ENCODE results near the gene L3MBTL2.

Gene L3MBTL2

DNA sequence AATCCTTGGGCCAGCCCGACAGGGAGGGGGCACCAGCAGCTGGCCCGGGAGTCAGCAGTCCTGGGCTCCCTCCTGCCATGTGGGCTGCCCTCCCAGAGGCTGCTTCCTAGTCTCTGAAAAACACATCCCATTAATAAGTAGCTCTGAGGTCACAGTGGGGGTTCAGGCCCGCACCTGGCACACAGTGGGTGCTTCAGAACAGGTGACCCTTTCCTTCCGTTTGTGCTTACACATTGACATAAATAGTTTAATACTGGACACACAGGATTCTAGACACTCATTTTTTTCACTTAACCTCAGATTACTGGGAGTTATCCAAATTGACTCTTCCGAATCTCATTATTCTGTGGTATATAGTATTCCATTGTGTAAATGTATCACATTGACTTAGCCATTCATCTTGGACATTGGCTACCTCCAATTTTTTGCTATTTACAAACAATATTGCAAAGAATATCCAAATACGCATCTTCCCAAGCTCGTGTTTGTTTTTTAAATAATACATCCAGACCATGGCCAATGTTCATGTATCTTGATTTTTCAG is 36.1 kb downstream of the L3MBTL2 start:
- Histone ChIP-seq H3K36me3 (ENCODE audit: control insufficient read depth in 2 of 2, insufficient read depth in 1 of 2, low read length in 2 of 2) (peaks cover 0 to 13% of the 10 kb centered on the region in 2 experiments; a peak in 2 of 3 replicates), H3K27ac (ENCODE audit: extremely low read depth, low read depth, low read length) (no peak overlapping the region), H3K9me3 (ENCODE audit: control insufficient read depth, insufficient read depth, low read depth, low read length) (no peaks in the 10 kb centered on the region), H3K4me3 (ENCODE audit: low read depth, low read length) (no peak overlapping the region), H3K4me1 (ENCODE audit: control insufficient read depth, insufficient read depth, low read length) (no peaks in the 10 kb centered on the region)
- ChIA-PET CTCF (no interaction called here), POLR2A (no interaction called here)
- TF ChIP-seq ZNF248 (tag by site-specific recombination; IDR thresholded peaks at IDR 0.05) (no peak), ZBTB20 (tag by site-specific recombination; IDR thresholded peaks at IDR 0.05) (peak; percentile 31; the same call in 1 of the 2 replicates), ZNF658 (tag by site-specific recombination; IDR thresholded peaks at IDR 0.05) (no peak), ZNF221 (tag by site-specific recombination; IDR thresholded peaks at IDR 0.05; ENCODE audit: borderline replicate concordance) (no peak), KLF1 (tag by site-specific recombination; IDR thresholded peaks at IDR 0.05) (0 out of 2 replicates have a peak, but pooled peaks have one; percentile 16), ZNF146 (tag by site-specific recombination; IDR thresholded peaks at IDR 0.05) (peak; percentile 99), SP7 (tag by site-specific recombination; IDR thresholded peaks at IDR 0.05) (no peak), ZNF48 (tag by site-specific recombination; IDR thresholded peaks at IDR 0.05) (no peak), ZNF600 (tag by site-specific recombination; IDR thresholded peaks at IDR 0.05) (no peak), ZNF184 (tag by site-specific recombination; IDR thresholded peaks at IDR 0.05) (no peak), ZNF768 (tag by site-specific recombination; IDR thresholded peaks at IDR 0.05) (no peak)

DNA sequence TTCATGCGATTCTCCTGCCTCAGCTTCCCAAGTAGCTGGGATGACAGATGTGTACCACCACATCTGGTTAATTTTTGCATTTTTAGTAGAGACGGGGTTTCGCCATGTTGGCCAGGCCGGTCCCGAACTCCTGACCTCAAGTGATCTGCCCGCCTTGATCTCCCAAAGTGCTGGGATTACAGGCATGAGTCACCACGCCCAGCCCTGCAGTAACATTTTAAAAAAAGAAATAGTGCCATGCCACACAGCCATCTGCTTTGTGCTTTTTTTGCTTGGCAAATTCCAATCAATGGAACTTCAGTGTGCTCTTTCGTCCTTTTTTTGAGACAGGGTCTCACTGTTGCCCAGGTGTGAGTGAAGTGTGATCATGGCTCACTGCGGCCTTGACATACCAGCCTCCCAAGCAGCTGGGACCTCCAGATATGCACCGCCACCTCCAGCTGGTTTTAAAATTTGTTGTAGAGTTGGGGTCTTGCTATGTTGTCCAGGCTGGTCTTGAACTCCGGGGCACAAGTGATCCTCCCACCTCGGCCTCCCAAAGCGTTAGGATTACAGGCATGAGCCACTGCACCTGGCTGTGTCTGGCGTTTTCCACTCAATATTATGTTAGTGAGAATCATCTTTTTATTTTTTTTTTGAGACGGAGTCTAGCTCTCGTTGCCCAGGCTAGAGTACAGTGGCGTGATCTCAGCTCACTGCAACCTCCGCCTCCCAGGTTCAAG is 37.4 kb downstream of the L3MBTL2 start:
- Histone ChIP-seq H3K36me3 (ENCODE audit: control insufficient read depth in 2 of 2, insufficient read depth in 1 of 2, low read length in 2 of 2) (peaks cover 7 to 24% of the 10 kb centered on the region in 2 experiments; a peak in 2 of 3 replicates), H3K4me3 (ENCODE audit: low read depth, low read length) (no peak overlapping the region), H3K27ac (ENCODE audit: extremely low read depth, low read depth, low read length) (no peak overlapping the region), H3K4me1 (ENCODE audit: control insufficient read depth, insufficient read depth, low read length) (no peaks in the 10 kb centered on the region), H3K9me3 (ENCODE audit: control insufficient read depth, insufficient read depth, low read depth, low read length) (no peaks in the 10 kb centered on the region)
- POLR2A ChIA-PET = interaction anchor here (1.8 kb wide), 1 partner anchor 15 kb away, joined by 6 read pairs; no protein-coding TSS in a partner anchor
- TF ChIP-seq, protein P1, sequence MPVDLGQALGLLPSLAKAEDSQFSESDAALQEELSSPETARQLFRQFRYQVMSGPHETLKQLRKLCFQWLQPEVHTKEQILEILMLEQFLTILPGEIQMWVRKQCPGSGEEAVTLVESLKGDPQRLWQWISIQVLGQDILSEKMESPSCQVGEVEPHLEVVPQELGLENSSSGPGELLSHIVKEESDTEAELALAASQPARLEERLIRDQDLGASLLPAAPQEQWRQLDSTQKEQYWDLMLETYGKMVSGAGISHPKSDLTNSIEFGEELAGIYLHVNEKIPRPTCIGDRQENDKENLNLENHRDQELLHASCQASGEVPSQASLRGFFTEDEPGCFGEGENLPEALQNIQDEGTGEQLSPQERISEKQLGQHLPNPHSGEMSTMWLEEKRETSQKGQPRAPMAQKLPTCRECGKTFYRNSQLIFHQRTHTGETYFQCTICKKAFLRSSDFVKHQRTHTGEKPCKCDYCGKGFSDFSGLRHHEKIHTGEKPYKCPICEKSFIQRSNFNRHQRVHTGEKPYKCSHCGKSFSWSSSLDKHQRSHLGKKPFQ (tag by site-specific recombination; IDR thresholded peaks at IDR 0.05) = peak; percentile 33; the same call in 1 of the 2 replicates
- TF ChIP-seq ZIC2 (tag by site-specific recombination; IDR thresholded peaks at IDR 0.05) = no peak
- TF ChIP-seq ZNF121 (tag by site-specific recombination; IDR thresholded peaks at IDR 0.05) = peak; percentile 98
- TF ChIP-seq ZNF423 (tag by site-specific recombination; IDR thresholded peaks at IDR 0.05) = no peak
- TF ChIP-seq, protein P2, sequence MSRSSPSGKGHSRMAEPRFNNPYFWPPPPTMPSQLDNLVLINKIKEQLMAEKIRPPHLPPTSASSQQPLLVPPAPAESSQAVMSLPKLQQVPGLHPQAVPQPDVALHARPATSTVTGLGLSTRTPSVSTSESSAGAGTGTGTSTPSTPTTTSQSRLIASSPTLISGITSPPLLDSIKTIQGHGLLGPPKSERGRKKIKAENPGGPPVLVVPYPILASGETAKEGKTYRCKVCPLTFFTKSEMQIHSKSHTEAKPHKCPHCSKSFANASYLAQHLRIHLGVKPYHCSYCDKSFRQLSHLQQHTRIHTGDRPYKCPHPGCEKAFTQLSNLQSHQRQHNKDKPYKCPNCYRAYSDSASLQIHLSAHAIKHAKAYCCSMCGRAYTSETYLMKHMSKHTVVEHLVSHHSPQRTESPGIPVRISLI (tag by site-specific recombination; IDR thresholded peaks at IDR 0.05) = peak; percentile 24; the same call in 1 of the 2 replicates
- no peak for TF ChIP-seq ZEB2 (tag by site-specific recombination; IDR thresholded peaks at IDR 0.05)
- TF ChIP-seq, protein P3, sequence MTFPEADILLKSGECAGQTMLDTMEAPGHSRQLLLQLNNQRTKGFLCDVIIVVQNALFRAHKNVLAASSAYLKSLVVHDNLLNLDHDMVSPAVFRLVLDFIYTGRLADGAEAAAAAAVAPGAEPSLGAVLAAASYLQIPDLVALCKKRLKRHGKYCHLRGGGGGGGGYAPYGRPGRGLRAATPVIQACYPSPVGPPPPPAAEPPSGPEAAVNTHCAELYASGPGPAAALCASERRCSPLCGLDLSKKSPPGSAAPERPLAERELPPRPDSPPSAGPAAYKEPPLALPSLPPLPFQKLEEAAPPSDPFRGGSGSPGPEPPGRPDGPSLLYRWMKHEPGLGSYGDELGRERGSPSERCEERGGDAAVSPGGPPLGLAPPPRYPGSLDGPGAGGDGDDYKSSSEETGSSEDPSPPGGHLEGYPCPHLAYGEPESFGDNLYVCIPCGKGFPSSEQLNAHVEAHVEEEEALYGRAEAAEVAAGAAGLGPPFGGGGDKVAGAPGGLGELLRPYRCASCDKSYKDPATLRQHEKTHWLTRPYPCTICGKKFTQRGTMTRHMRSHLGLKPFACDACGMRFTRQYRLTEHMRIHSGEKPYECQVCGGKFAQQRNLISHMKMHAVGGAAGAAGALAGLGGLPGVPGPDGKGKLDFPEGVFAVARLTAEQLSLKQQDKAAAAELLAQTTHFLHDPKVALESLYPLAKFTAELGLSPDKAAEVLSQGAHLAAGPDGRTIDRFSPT (tag by site-specific recombination; IDR thresholded peaks at IDR 0.05) = 0 out of 2 replicates have a peak, but pooled peaks have one; percentile 21
- TF ChIP-seq EGR2 (tag by site-specific recombination; IDR thresholded peaks at IDR 0.05; ENCODE audit: low read depth) = no peak
- no peak for TF ChIP-seq ZNF843 (tag by site-specific recombination; IDR thresholded peaks at IDR 0.05)
- TF ChIP-seq HOXD13 (CRISPR knock-in tag; IDR thresholded peaks at IDR 0.05; ENCODE audit: borderline replicate concordance) = no peak
- no peak for TF ChIP-seq ZXDB (tag by site-specific recombination; IDR thresholded peaks at IDR 0.05)
- CTCF ChIA-PET = interaction anchor here (0.6 to 3.6 kb wide), 2 partner anchors 320 to 543 kb away, joined by 4 to 14 read pairs; no protein-coding TSS in a partner anchor
